GM21515 (cell line): Measurements from ENCODE around the gene RRN3.
"Not testable (repeated sequence)": the region's sequence is repeated elsewhere in the genome, so short reads cannot be mapped to it uniquely, and the experiment has no call there.

ENCODE experiments used
- ATAC-seq: cut with Tn5 transposase; IDR thresholded peaks from one replicate; pipeline ENCODE4 v1.9.1; 2021; ENCODE audit not compliant: unreplicated experiment

The RRN3 gene

GRCh38 chr16:15052747-15053476, 41.2 kb downstream of the RRN3 start:
- no peak for ATAC-seq

- ATAC-seq = no peak
Measured at GRCh38 chr16:15051387-15051951, 42.6 kb downstream of the RRN3 start.

GRCh38 chr16:15050440-15050839, 43.6 kb downstream of the RRN3 start:
- ATAC-seq = not testable (repeated sequence)

GRCh38 chr16:15049581-15050180, 44.4 kb downstream of the RRN3 start:
- no peak for ATAC-seq

- ATAC-seq = no peak
Measured at GRCh38 chr16:15046692-15047376, 47.2 kb downstream of the RRN3 start.

- ATAC-seq = not testable (repeated sequence)
Measured at GRCh38 chr16:15045270-15045669, 48.8 kb downstream of the RRN3 start.

GRCh38 chr16:15044286-15044685, 49.8 kb downstream of the RRN3 start:
- ATAC-seq = no peak

- ATAC-seq = no peak
Measured at GRCh38 chr16:15043344-15043743, 50.7 kb downstream of the RRN3 start.

GRCh38 chr16:15041271-15042004, 52.6 kb downstream of the RRN3 start:
- no peak for ATAC-seq

GRCh38 chr16:15038689-15039088, 55.4 kb downstream of the RRN3 start:
- no peak for ATAC-seq

- ATAC-seq = no peak
Measured at GRCh38 chr16:15037745-15038144, 56.3 kb downstream of the RRN3 start.

GRCh38 chr16:15037003-15037402, 57.1 kb downstream of the RRN3 start:
- ATAC-seq = no peak

GRCh38 chr16:15035163-15035729, 58.8 kb downstream of the RRN3 start:
- ATAC-seq = no peak

GRCh38 chr16:15034266-15035162, 59.6 kb downstream of the RRN3 start:
- no peak for ATAC-seq

GRCh38 chr16:15033309-15033707, 60.8 kb downstream of the RRN3 start:
- no peak for ATAC-seq

GRCh38 chr16:15032547-15033308, 61.3 kb downstream of the RRN3 start:
- no peak for ATAC-seq

- ATAC-seq = no peak
Measured at GRCh38 chr16:15031586-15031985, 62.5 kb downstream of the RRN3 start.

GRCh38 chr16:15031179-15031578, 62.9 kb downstream of the RRN3 start:
- ATAC-seq = no peak

GRCh38 chr16:15029749-15030148, 64.3 kb downstream of the RRN3 start:
- not testable (repeated sequence) for ATAC-seq
